SHP77 (cell line): ENCODE data around the gene GDA.

Experiments used
- DNase-seq, 2 experiments: peaks; one replicate each; lab custom pipeline; 2025; lab: John Stamatoyannopoulos, UW

GDA gene

DNA sequence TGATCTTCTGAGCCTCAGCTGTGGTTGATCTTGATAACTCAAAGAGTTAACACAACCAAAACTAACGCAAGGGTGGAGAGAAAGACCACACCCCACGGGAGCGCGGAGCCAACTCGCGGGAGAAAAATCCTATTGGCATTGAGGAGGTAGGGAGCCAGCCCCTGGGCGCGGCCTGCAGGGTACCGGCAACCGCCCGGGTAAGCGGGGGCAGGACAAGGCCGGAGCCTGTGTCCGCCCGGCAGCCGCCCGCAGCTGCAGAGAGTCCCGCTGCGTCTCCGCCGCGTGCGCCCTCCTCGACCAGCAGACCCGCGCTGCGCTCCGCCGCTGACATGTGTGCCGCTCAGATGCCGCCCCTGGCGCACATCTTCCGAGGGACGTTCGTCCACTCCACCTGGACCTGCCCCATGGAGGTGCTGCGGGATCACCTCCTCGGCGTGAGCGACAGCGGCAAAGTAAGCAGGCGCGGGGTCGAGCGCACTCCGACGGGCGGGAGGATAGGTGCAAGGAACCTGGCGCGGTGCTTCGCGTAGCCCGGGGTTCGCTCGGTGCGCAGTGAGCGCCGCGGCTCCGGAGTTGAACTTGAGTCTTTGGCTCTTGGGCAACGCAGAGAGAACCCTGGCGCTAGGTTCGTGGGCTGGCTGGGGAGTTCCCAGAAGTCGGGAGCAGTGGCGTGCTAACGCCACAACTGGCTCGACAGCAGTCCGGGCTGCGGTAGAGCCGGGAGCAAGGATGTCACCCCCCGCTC is at the start of gene GDA:
GDA (plus strand) TSS at position 210 of the 745 bp plus-strand sequence; CDS start at position 330, 120 bp downstream.
- no peak for DNase-seq

DNA sequence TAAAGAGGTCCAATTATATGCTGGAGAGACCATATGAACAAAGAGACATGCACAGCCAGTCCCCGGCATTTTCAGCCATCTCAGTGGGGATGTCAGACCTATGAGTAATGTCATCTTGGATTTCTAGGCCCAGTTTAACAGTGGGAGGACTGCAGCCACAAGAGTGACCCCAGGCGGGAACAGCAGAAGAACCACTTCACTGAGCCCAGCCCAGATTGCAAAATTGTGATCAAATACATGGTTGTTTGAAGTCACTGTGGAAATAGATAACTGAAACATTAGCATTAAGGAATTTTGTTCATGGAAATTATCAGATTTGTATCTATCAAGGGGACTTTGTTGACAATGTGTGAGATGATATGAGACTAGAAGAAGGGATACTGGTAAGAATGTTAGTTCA is 46.7 kb upstream of the GDA start:
- no peak for DNase-seq

GRCh38 chr9:72113056-72113455 is 36.2 kb upstream of the GDA start:
- no peak for DNase-seq

DNA sequence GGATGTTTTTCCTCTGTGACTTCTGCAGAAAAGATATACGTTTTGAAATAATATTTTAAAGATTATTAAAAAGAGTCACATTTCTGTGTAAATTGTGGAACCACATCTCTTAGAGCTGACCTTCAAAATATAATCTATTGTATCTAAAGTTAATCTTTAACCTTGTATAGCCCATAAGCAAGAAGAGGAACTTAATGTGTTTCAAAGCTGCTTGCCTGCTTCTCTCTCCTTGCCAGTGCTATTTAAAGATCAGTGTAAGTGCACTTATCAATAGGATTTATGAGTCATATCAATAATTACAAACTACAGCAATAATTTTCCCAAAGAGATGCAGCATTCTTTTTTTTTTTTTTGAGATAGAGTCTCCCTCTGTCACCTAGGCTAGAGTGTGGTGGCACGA is 29.4 kb upstream of the GDA start:
- DNase-seq: no peak

DNA sequence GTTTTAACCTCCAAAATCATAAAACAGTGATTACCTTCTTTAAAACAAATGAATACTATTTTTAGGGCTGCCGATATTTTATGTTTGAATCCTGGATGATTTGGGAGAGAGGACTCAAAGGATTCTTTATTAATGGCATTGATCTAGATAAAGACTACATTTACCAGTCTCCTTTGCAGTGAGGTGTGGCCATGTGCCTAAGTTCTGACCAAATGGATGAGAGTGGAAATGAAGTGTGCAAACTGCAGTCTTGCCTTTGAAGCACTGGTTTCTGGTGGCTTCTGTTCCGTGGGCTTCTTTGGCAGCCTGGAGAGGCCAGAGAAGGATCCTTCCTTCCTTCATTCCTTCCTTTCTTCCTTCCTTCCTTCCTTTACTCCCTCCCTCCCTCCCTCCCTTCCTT is 24.3 kb upstream of the GDA start:
- no peak for DNase-seq

DNA sequence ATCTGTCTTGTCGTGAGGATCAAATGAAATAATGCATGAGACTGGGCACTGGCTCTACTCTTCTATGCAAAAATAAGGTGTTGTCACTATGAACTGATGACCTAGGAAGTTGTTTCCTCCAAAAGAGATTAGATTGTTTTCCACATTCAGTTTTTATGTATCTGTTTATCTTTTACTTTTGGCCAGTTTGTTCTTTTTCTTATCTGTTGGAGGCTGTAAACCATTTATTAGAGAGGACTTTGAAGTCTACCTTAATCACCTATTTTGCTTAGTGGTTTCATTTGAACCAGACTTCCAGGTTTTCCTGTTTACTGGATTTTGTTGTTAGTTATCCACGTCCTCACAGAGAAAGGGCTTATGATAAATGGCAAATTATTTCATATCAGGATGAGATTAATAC is 21.5 kb upstream of the GDA start:
- DNase-seq: no peak

DNA sequence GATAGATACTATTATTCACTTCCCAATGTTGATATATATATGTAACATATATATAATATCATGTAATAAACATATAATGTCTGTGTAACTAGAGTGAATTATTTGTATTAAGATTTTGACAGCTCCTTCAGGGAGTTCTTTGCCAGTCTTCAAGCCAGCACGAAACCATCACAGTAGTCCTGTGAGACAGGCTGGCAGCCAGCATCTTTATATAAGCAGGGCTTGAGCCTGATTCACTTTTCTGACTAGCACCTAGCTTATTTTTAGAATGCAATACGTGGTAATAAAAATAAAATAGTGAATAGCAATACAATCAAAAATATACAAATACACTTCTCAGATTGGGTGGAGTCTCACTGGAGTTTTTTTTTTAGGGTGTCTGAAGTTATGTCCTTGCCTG is 20.7 kb upstream of the GDA start:
- no peak for DNase-seq

DNA sequence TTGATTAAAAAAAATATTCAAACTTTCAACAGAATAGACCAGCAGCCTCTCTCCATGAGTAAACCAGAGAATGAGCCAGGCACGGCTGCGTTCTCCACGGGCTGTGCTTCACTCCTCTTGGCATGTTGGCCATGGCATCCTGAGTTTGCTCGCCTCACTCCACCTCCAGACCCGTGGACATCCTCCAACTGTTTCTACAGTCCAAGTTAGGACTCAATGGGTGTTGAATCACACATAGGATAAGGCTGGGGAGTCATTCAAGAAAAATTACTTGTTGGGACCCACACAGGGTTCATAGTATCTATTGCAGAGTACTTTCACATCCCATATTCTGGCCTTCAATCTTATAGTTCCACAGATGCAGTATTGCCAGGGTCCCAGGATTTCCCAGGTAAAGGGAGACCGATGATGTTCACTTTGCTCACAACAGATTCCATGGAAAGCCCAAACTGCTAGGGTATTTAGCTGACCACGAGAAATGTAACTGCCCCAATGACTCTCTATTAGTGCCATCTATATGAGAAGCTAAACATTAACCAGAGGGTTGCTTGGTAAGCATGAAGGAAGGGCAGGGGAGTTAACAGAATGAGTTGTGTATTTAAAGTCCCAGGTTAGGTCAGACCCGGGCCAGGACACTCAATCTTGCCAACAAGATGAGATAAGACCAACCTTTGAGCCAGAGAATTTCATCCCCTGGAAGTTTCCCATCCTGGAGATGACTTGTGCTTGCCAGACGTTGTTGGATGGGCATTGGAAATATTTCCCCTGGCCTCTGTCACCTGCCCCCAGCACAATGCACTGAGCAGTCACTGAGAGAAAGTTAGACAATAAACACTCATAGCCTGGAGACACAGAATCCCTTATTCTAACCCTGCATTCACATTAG is 19.7 kb upstream of the GDA start:
- no peak for DNase-seq

GRCh38 chr9:72130321-72130720 is 18.9 kb upstream of the GDA start:
- no peak for DNase-seq

DNA sequence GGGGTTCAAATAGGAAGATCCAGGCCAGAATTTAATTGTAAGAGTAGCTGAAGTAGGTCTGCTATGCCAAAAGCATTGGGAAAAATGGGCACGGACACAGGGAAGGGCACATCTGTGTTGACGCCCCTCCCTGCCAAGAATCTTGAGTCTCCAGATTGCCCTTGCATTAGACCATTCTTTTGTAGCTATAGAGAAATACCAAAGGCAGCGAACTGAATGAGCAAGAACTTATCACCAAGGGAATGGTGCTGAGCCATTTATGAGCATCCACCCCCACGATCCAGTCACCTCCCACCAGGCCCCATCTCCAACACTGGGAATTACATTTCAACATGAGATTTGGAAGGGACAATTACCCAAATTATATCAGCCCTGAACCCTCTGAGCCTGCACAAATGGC is 18.0 kb upstream of the GDA start:
- DNase-seq: no peak

DNA sequence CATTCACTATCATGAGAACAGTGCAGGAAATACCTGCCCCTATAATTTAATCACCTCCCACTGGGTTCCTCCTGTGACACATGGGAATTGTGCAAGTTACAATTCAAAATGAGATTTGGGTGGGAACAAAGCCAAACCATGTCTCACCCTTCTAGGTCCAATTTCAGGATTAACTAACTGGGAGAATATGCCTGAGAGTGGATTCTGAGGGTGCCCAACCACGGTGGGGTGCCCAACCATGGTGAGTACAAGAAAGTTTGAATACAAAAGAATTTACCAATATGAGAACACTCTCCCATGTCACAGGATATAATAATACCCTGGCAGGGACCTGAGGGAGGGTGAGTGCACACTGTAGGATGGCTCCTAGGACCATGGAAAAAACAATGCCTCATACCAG is 17.2 kb upstream of the GDA start:
- no peak for DNase-seq

- DNase-seq: no peak
These were observed 15.7 kb upstream of the GDA start for GRCh38 chr9:72133365-72134035.

- no peak for DNase-seq
These were observed 14.4 kb upstream of the GDA start for GRCh38 chr9:72134801-72135200.

- no peak for DNase-seq
These were observed 11.4 kb upstream of the GDA start for GRCh38 chr9:72137697-72138365.

DNA sequence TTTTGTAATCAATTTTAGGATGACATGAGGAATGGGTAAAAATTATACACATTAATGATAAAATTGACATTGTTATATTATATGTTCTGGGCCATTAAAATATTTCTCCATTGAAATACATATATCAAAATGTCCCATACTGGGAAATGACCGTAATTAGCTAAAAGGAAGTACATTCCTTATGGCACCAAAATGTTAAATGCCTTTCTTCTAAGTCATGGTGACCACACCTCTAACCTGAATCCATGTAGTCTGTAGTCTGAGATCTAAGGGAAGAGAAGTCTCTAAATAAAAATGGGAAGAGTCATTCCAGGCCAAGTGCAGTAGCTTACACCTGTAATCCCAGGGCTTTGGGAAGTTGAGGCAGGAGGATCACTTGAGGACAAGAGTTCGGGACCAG is 10.0 kb upstream of the GDA start:
- no peak for DNase-seq

DNA sequence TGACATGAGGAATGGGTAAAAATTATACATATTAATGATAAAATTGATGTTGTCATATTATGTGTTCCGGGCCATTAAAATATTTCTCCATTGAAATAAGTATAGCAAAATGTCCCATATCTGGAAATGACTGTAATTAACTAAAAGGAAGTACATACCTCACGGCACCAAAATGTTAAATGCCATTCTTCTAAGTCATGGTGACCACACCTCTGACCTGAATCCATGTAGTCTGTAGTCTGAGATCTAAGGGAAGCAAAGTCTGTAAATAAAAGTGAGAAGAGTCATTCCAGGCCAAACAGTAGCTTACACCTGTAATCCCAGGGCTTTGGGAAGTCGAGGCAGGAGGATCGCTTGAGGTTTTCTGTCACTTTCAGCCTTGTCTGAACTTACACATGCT is 8.7 kb upstream of the GDA start:
- no peak for DNase-seq

- no peak for DNase-seq
These were observed 7.8 kb upstream of the GDA start for GRCh38 chr9:72141484-72141883.

DNA sequence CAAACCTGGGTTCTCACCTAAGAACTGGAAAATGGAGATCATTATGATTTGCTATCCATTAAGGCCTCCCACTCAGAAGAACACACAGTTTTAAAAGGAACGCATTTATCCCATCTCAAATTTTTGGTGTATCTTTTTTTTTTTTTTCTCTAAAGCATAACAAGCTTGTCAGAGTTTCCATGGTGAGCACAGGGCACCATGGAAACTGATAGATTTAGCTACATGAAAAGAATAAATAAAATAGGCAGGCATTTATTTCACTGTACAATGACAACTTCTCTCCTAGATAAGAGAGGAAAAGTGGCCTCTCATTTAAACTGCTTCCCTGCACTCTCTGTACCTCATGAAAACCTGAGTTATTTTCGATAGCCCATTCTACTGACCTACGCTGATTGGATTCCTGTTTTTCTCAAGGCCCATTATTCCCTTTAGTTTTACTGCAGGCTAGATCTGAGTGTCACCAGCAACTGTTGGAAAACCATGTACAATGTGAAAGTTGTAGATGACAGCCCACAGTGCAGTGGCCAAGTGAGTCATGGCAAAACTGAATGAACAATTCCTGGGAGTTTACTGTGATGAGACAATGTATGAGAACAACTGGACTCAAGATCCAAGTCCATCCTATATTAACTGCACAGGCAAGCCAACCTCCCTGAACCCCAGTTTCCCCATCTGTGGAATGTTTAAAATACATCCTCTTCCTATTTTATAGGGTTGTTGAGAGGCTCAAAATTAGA is 4.3 kb upstream of the GDA start:
- DNase-seq: no peak

GRCh38 chr9:72145733-72146505 is 3.3 kb upstream of the GDA start:
- DNase-seq: no peak

GRCh38 chr9:72147676-72148075 is 1.6 kb upstream of the GDA start:
- DNase-seq: no peak

GRCh38 chr9:72150127-72150526 is 887 bp downstream of the GDA start:
- no peak for DNase-seq
